NB4 (cell line): ENCODE measurements around the gene SLFN11.
"Not testable (repeated sequence)": the region's sequence is repeated elsewhere in the genome, so short reads cannot be mapped to it uniquely, and the experiment has no call there.

Experiments used
- DNase-seq: peaks from one replicate; pipeline ENCODE4 v3.0.0; 2010; ENCODE audit warnings: low read depth
- H3K4me3 ChIP-seq: one replicate; pipeline ENCODE4 v1.5.1; 2011; ENCODE audit warnings: mild to moderate bottlenecking, low read depth, low read length, moderate library complexity
- CTCF ChIP-seq: IDR thresholded peaks from one replicate; pipeline ENCODE4 v1.5.1; 2012; ENCODE audit warnings: low read depth, low read length
- MAX ChIP-seq: IDR thresholded peaks from 2 replicates; pipeline ENCODE4 v1.6.1; 2011; ENCODE audit warnings: low read depth, low read length
- MYC ChIP-seq: IDR thresholded peaks from 2 replicates; pipeline ENCODE4 v1.6.1; 2011; ENCODE audit warnings: low read depth, low read length
- POLR2A ChIP-seq: IDR thresholded peaks from 2 replicates; pipeline ENCODE4 v1.6.1; 2011; ENCODE audit warnings: mild to moderate bottlenecking; ENCODE audit not compliant: insufficient read length; ENCODE audit errors: extremely low read depth

The SLFN11 gene

GRCh38 chr17:35344262-35344661 lies 29.2 kb downstream of the SLFN11 start:
- DNase-seq, result no peak
- no peak overlapping the region for H3K4me3 ChIP-seq
- TF ChIP-seq MYC, result no peak
- TF ChIP-seq MAX, result no peak
- no peak for TF ChIP-seq POLR2A
- TF ChIP-seq CTCF, result no peak

GRCh38 chr17:35342276-35342675 lies 31.1 kb downstream of the SLFN11 start:
- no peak for DNase-seq
- TF ChIP-seq MYC (no peak), MAX (no peak), POLR2A (no peak), CTCF (no peak)
- no peak overlapping the region for H3K4me3 ChIP-seq

- DNase-seq, result peak; percentile 86
- TF ChIP-seq MAX, result no peak
- no peak for TF ChIP-seq POLR2A
- no peak for TF ChIP-seq CTCF
- no peak for TF ChIP-seq MYC
Measured at GRCh38 chr17:35341411-35341992, 31.9 kb downstream of the SLFN11 start.

GRCh38 chr17:35338230-35338629 lies 35.2 kb downstream of the SLFN11 start:
- DNase-seq, result no peak
- no peak overlapping the region for H3K4me3 ChIP-seq
- TF ChIP-seq POLR2A, result no peak
- TF ChIP-seq MAX, result no peak
- no peak for TF ChIP-seq MYC
- TF ChIP-seq CTCF, result no peak

More at GRCh38 chr17:35341411-35341992, 31.9 kb downstream of the SLFN11 start:
- no peak overlapping the region for H3K4me3 ChIP-seq

GRCh38 chr17:35337364-35337763 lies 36.1 kb downstream of the SLFN11 start:
- TF ChIP-seq MAX (no peak), POLR2A (no peak), CTCF (no peak), MYC (no peak)
- no peak for DNase-seq
- H3K4me3 ChIP-seq, result no peak overlapping the region

GRCh38 chr17:35333578-35333977 lies 39.8 kb downstream of the SLFN11 start:
- DNase-seq, H3K4me3 ChIP-seq: not testable (repeated sequence)
